ENCODE data around the gene FNBP1.

- TF ChIP-seq POLR2AphosphoS5 (IDR thresholded peaks at IDR 0.05; ENCODE audit: borderline replicate concordance, low read depth, low read length) (no peak), EZH2 (IDR thresholded peaks at IDR 0.05) (no peak), FOXP2 (optimal IDR thresholded peaks at IDR 0.05; ENCODE audit: control extremely low read depth, extremely low read length, insufficient read depth) (no peak)
Observed at GRCh38 chr9:129881547-129882324, 161.3 kb downstream of the FNBP1 start.

Data from SK-N-MC (cell line).